ENCODE results near the gene KLB.

The KLB gene

GRCh38 chr4:39446483-39446841, 39.7 kb downstream of the KLB start:
- no peak for DNase-seq
- peaks cover 4% of the 10 kb centered on the region for H3K36me3 ChIP-seq (ENCODE audit: control insufficient read depth, insufficient read depth, low read length)
- no peaks in the 10 kb centered on the region for H3K9me3 ChIP-seq (ENCODE audit: control insufficient read depth, low read length)
- H3K27me3 ChIP-seq (replicated peaks; ENCODE audit: control insufficient read depth, insufficient read depth, low read length, poor library complexity, severe bottlenecking) = no peaks in the 10 kb centered on the region
- H3K4me3 ChIP-seq (ENCODE audit: insufficient read depth, low read depth, low read length, poor library complexity, severe bottlenecking) = peak overlapping the region; percentile 52
- peaks cover 6% of the 10 kb centered on the region for H3K4me1 ChIP-seq (ENCODE audit: control insufficient read depth, insufficient read depth, low read length, poor library complexity, severe bottlenecking)
- no peak overlapping the region for H3K27ac ChIP-seq (ENCODE audit: insufficient read depth, low read length, poor library complexity, severe bottlenecking)

GRCh38 chr4:39446842-39447573, 40.3 kb downstream of the KLB start:
- Histone ChIP-seq H3K4me1 (ENCODE audit: control insufficient read depth, insufficient read depth, low read length, poor library complexity, severe bottlenecking) (peaks cover 6% of the 10 kb centered on the region), H3K27ac (ENCODE audit: insufficient read depth, low read length, poor library complexity, severe bottlenecking) (no peak overlapping the region), H3K4me3 (ENCODE audit: insufficient read depth, low read depth, low read length, poor library complexity, severe bottlenecking) (peak overlapping the region; percentile 52), H3K27me3 (replicated peaks; ENCODE audit: control insufficient read depth, insufficient read depth, low read length, poor library complexity, severe bottlenecking) (no peaks in the 10 kb centered on the region), H3K36me3 (ENCODE audit: control insufficient read depth, insufficient read depth, low read length) (peaks cover 7% of the 10 kb centered on the region), H3K9me3 (ENCODE audit: control insufficient read depth, low read length) (no peaks in the 10 kb centered on the region)
- DNase-seq = peak; percentile 15 to 45 (median 22)

- DNase-seq = no peak
- Histone ChIP-seq H3K27ac (ENCODE audit: insufficient read depth, low read length, poor library complexity, severe bottlenecking) (no peak overlapping the region), H3K4me3 (ENCODE audit: insufficient read depth, low read depth, low read length, poor library complexity, severe bottlenecking) (no peak overlapping the region), H3K4me1 (ENCODE audit: control insufficient read depth, insufficient read depth, low read length, poor library complexity, severe bottlenecking) (peaks cover 6% of the 10 kb centered on the region), H3K36me3 (ENCODE audit: control insufficient read depth, insufficient read depth, low read length) (peaks cover 41% of the 10 kb centered on the region), H3K27me3 (replicated peaks; ENCODE audit: control insufficient read depth, insufficient read depth, low read length, poor library complexity, severe bottlenecking) (no peaks in the 10 kb centered on the region), H3K9me3 (ENCODE audit: control insufficient read depth, low read length) (no peaks in the 10 kb centered on the region)
Measured at GRCh38 chr4:39450618-39451017, 43.9 kb downstream of the KLB start.

GRCh38 chr4:39451423-39452023, 44.8 kb downstream of the KLB start:
- H3K9me3 ChIP-seq (ENCODE audit: control insufficient read depth, low read length) = no peaks in the 10 kb centered on the region
- peaks cover 50% of the 10 kb centered on the region for H3K36me3 ChIP-seq (ENCODE audit: control insufficient read depth, insufficient read depth, low read length)
- DNase-seq = no peak
- H3K4me3 ChIP-seq (ENCODE audit: insufficient read depth, low read depth, low read length, poor library complexity, severe bottlenecking) = no peak overlapping the region
- H3K27me3 ChIP-seq (replicated peaks; ENCODE audit: control insufficient read depth, insufficient read depth, low read length, poor library complexity, severe bottlenecking) = no peaks in the 10 kb centered on the region
- H3K27ac ChIP-seq (ENCODE audit: insufficient read depth, low read length, poor library complexity, severe bottlenecking) = no peak overlapping the region
- H3K4me1 ChIP-seq (ENCODE audit: control insufficient read depth, insufficient read depth, low read length, poor library complexity, severe bottlenecking) = peaks cover 7% of the 10 kb centered on the region

- Histone ChIP-seq H3K27me3 (replicated peaks; ENCODE audit: control insufficient read depth, insufficient read depth, low read length, poor library complexity, severe bottlenecking) (no peaks in the 10 kb centered on the region), H3K27ac (ENCODE audit: insufficient read depth, low read length, poor library complexity, severe bottlenecking) (no peak overlapping the region), H3K4me1 (ENCODE audit: control insufficient read depth, insufficient read depth, low read length, poor library complexity, severe bottlenecking) (peaks cover 10% of the 10 kb centered on the region), H3K36me3 (ENCODE audit: control insufficient read depth, insufficient read depth, low read length) (peaks cover 58% of the 10 kb centered on the region), H3K9me3 (ENCODE audit: control insufficient read depth, low read length) (no peaks in the 10 kb centered on the region), H3K4me3 (ENCODE audit: insufficient read depth, low read depth, low read length, poor library complexity, severe bottlenecking) (no peak overlapping the region)
- DNase-seq = no peak
Measured at GRCh38 chr4:39452153-39452859, 45.6 kb downstream of the KLB start.

- Histone ChIP-seq H3K4me1 (ENCODE audit: control insufficient read depth, insufficient read depth, low read length, poor library complexity, severe bottlenecking) (peaks cover 8% of the 10 kb centered on the region), H3K36me3 (ENCODE audit: control insufficient read depth, insufficient read depth, low read length) (peaks cover 62% of the 10 kb centered on the region), H3K27me3 (replicated peaks; ENCODE audit: control insufficient read depth, insufficient read depth, low read length, poor library complexity, severe bottlenecking) (no peaks in the 10 kb centered on the region), H3K9me3 (ENCODE audit: control insufficient read depth, low read length) (no peaks in the 10 kb centered on the region), H3K4me3 (ENCODE audit: insufficient read depth, low read depth, low read length, poor library complexity, severe bottlenecking) (no peak overlapping the region), H3K27ac (ENCODE audit: insufficient read depth, low read length, poor library complexity, severe bottlenecking) (no peak overlapping the region)
- DNase-seq = no peak
Measured at GRCh38 chr4:39452860-39453587, 46.3 kb downstream of the KLB start.

GRCh38 chr4:39453738-39454137, 47.0 kb downstream of the KLB start:
- no peaks in the 10 kb centered on the region for H3K9me3 ChIP-seq (ENCODE audit: control insufficient read depth, low read length)
- peaks cover 8% of the 10 kb centered on the region for H3K4me1 ChIP-seq (ENCODE audit: control insufficient read depth, insufficient read depth, low read length, poor library complexity, severe bottlenecking)
- no peak overlapping the region for H3K27ac ChIP-seq (ENCODE audit: insufficient read depth, low read length, poor library complexity, severe bottlenecking)
- H3K36me3 ChIP-seq (ENCODE audit: control insufficient read depth, insufficient read depth, low read length) = peaks cover 62% of the 10 kb centered on the region
- no peaks in the 10 kb centered on the region for H3K27me3 ChIP-seq (replicated peaks; ENCODE audit: control insufficient read depth, insufficient read depth, low read length, poor library complexity, severe bottlenecking)
- no peak for DNase-seq
- H3K4me3 ChIP-seq (ENCODE audit: insufficient read depth, low read depth, low read length, poor library complexity, severe bottlenecking) = no peak overlapping the region

GRCh38 chr4:39455486-39455885, 48.8 kb downstream of the KLB start:
- Histone ChIP-seq H3K4me3 (ENCODE audit: insufficient read depth, low read depth, low read length, poor library complexity, severe bottlenecking) (no peak overlapping the region), H3K27ac (ENCODE audit: insufficient read depth, low read length, poor library complexity, severe bottlenecking) (no peak overlapping the region), H3K27me3 (replicated peaks; ENCODE audit: control insufficient read depth, insufficient read depth, low read length, poor library complexity, severe bottlenecking) (no peaks in the 10 kb centered on the region), H3K9me3 (ENCODE audit: control insufficient read depth, low read length) (no peaks in the 10 kb centered on the region), H3K4me1 (ENCODE audit: control insufficient read depth, insufficient read depth, low read length, poor library complexity, severe bottlenecking) (peaks cover 8% of the 10 kb centered on the region), H3K36me3 (ENCODE audit: control insufficient read depth, insufficient read depth, low read length) (peaks cover 62% of the 10 kb centered on the region)
- DNase-seq = no peak

- DNase-seq = no peak
- Histone ChIP-seq H3K9me3 (ENCODE audit: control insufficient read depth, low read length) (no peaks in the 10 kb centered on the region), H3K4me3 (ENCODE audit: insufficient read depth, low read depth, low read length, poor library complexity, severe bottlenecking) (peak overlapping the region; percentile 91), H3K27me3 (replicated peaks; ENCODE audit: control insufficient read depth, insufficient read depth, low read length, poor library complexity, severe bottlenecking) (no peaks in the 10 kb centered on the region), H3K4me1 (ENCODE audit: control insufficient read depth, insufficient read depth, low read length, poor library complexity, severe bottlenecking) (peaks cover 8% of the 10 kb centered on the region), H3K36me3 (ENCODE audit: control insufficient read depth, insufficient read depth, low read length) (peaks cover 57% of the 10 kb centered on the region), H3K27ac (ENCODE audit: insufficient read depth, low read length, poor library complexity, severe bottlenecking) (peak overlapping the region; percentile 98)
Measured at GRCh38 chr4:39456946-39457763, 50.4 kb downstream of the KLB start.

All from effector memory CD4-positive, alpha-beta T cell (primary cell).